ENCODE measurements around the gene RAB41. TPM values are rescaled to one million over a fixed set of nuclear protein-coding genes. Genes with fewer than 3 reads are reported as not detected.

Gene RAB41
- total RNA-seq, 1 donor from 2014 or later, result not detected

DNA sequence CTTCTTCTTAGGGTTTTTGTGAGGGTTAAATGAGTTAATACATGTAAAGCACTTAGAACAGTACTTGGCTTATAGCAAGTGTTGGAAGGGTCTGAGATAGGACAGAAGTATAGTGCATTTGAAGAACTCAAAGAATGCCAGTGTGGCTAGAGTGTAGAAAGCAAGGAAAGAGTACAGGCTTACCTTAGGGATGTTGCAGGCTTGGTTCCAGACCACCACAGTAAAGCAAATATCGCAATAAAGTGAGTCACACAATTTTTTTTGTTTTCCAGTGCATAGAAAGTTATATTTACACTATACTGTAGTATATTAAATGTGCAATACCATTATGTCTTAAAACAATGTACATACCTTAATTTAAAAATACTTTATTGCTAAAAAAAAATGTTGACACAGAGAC is 49.2 kb downstream of the RAB41 start:
- Histone ChIP-seq H3K27me3 (ENCODE audit: control insufficient read depth, insufficient read depth, low read length) (no peaks in the 10 kb centered on the region), H3K36me3 (ENCODE audit: control insufficient read depth, insufficient read depth, low read length) (no peaks in the 10 kb centered on the region), H3K4me3 (ENCODE audit: low read depth, low read length) (no peak overlapping the region)
- TF ChIP-seq, protein P1, sequence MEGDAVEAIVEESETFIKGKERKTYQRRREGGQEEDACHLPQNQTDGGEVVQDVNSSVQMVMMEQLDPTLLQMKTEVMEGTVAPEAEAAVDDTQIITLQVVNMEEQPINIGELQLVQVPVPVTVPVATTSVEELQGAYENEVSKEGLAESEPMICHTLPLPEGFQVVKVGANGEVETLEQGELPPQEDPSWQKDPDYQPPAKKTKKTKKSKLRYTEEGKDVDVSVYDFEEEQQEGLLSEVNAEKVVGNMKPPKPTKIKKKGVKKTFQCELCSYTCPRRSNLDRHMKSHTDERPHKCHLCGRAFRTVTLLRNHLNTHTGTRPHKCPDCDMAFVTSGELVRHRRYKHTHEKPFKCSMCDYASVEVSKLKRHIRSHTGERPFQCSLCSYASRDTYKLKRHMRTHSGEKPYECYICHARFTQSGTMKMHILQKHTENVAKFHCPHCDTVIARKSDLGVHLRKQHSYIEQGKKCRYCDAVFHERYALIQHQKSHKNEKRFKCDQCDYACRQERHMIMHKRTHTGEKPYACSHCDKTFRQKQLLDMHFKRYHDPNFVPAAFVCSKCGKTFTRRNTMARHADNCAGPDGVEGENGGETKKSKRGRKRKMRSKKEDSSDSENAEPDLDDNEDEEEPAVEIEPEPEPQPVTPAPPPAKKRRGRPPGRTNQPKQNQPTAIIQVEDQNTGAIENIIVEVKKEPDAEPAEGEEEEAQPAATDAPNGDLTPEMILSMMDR (IDR thresholded peaks at IDR 0.05; ENCODE audit: insufficient read depth, low read length, poor library complexity, severe bottlenecking), result no peak
- DNase-seq (ENCODE audit: low read depth), result no peak

- no peaks in the 10 kb centered on the region for H3K27me3 ChIP-seq (ENCODE audit: control insufficient read depth, insufficient read depth, low read length)
- TF ChIP-seq, protein P1 (IDR thresholded peaks at IDR 0.05; ENCODE audit: insufficient read depth, low read length, poor library complexity, severe bottlenecking), result peak; percentile 8
- DNase-seq (ENCODE audit: low read depth), result no peak
- no peaks in the 10 kb centered on the region for H3K36me3 ChIP-seq (ENCODE audit: control insufficient read depth, insufficient read depth, low read length)
- H3K4me3 ChIP-seq (ENCODE audit: low read depth, low read length), result no peak overlapping the region
These were observed 50.6 kb downstream of the RAB41 start for GRCh38 chrX:70332600-70332999.

Other genes starting within 250 kb of the RAB41 start
- gene AWAT2, start 232.2 kb upstream of the RAB41 start, total RNA-seq, result not detected in 2 replicates
- not detected in 2 replicates for gene OTUD6A, start 219.7 kb upstream of the RAB41 start, total RNA-seq
- 54.7 and 64.2 TPM in 2 replicates for gene IGBP1, start 148.7 kb upstream of the RAB41 start, total RNA-seq
- not detected in 2 replicates for gene DGAT2L6, start 104.7 kb upstream of the RAB41 start, total RNA-seq
- not detected in 2 replicates for gene AWAT1, start 47.5 kb upstream of the RAB41 start, total RNA-seq
- gene P2RY4, start 22.0 kb upstream of the RAB41 start, total RNA-seq, result not detected in 2 replicates
- not detected in 2 replicates for gene ARR3, start 13.8 kb upstream of the RAB41 start, total RNA-seq
- 31.5 and 48.4 TPM in 2 replicates for gene PDZD11, start 7.8 kb downstream of the RAB41 start, total RNA-seq
- gene KIF4A, start 7.9 kb downstream of the RAB41 start, total RNA-seq, result 3.4 and 4.8 TPM in 2 replicates
- 0.07 TPM in 1 of 2 replicates, not detected in the other for gene GDPD2, start 141.1 kb downstream of the RAB41 start, total RNA-seq
- 35.5 and 37.6 TPM in 2 replicates for gene DLG3, start 162.7 kb downstream of the RAB41 start, total RNA-seq

Measured in kidney epithelial cell (primary cell).